Effector CD8-positive, alpha-beta T cell (primary cell): ENCODE measurements around the gene HSP90AB1.

Experiments used
- DNase-seq: peaks from one replicate; lab custom pipeline; 2025; lab: John Stamatoyannopoulos, UW

The HSP90AB1 gene

GRCh38 chr6:44286747-44287146, 39.8 kb downstream of the HSP90AB1 start:
- no peak for DNase-seq

GRCh38 chr6:44289726-44290260, 42.9 kb downstream of the HSP90AB1 start:
- no peak for DNase-seq

- no peak for DNase-seq
Observed at GRCh38 chr6:44291841-44292240, 44.9 kb downstream of the HSP90AB1 start.

GRCh38 chr6:44292661-44293365, 45.9 kb downstream of the HSP90AB1 start:
- DNase-seq: no peak

DNA sequence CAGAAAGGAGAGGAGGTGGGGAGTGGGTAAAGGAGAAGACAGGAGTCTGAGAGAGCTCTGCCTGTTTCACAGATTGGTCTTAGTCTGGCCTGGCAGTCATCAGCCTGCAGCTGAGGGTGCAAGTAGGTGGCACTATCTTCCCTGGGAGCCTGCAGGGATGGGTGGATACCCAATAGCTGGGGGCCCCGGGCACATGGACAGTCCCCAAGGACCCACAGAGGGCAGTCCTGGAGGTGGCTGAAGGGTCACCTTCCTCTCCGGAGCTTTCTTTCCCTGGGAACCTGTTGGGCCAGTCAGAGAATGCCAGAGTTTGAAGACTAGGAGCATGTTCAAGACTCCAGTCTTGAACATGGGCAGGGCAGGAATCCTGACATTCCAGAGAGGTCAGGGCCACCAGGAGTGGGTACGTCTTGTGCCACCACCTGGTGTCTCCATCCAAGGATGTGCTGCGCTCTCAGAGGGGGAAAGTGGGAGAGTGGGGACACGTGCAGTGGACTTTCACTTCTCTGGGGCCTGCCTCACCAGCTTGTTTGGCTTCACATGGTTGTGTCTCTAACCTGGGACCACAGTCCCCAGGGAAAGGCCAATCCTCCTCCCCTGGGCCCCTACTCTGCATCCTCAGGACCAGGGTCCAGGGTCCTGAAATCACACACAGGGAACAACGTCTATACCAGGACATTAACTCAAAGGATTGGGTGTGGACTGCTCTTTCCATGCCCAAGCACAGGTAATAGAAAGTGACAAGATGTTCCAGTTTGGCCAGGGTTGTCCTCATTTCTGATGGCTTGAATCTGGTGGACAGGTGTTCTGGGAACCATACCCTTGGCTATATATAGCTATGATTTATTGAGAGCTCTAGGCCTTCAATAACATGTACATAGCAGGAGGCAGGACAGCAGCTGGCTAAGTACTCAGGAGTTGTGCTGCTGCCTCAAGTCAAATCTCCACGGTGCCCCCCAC, 48.2 kb downstream of the HSP90AB1 start:
- DNase-seq: no peak

DNA sequence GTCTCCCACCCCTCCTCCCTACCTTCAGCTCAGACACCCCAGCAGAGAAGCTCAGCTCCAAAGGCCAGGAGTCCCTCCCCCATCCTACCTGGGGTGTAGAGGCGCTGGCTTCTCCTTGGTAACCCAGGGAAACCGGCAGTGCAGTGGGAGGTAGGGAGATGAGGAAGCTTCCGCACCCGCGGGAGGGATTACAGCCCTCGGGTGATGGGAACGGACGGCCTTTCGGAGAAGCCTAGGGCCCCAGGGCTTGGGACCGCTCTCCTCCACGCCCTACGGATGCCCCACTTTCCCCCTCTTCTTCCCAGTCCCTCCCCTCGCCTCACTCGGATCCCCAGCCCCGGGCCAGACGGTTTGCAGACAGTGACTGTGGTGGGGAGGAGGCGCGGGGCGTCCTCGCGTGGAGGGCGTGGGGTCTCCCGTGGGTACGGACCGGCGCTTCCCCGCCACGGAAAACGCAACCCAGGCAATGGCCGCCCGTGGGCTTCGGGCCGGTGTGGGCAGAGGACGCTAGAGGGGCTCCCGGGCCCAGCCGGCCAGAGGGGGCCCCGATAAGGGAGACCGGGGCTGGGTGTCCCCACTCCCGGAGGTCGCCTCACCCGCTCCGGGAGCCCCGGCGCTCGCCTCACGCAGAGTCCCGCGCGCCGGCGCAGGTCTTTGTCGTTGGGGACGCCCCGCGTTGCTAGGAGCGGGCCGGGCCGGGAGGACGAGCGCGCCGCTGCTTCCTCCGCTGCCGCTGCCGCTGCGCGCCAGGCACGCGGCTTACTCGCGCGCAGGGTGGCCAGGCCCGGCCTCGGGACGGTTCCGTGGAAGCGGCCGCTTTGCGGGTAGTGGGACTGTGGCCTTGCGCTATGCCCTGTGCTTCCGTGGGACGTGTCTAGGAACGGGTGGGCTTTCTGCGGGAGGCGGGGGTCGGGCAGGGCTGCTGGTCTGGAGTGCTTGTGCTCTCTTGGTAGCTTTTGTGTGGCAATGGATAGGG, 50.5 kb downstream of the HSP90AB1 start:
- DNase-seq: peak; percentile 14

DNA sequence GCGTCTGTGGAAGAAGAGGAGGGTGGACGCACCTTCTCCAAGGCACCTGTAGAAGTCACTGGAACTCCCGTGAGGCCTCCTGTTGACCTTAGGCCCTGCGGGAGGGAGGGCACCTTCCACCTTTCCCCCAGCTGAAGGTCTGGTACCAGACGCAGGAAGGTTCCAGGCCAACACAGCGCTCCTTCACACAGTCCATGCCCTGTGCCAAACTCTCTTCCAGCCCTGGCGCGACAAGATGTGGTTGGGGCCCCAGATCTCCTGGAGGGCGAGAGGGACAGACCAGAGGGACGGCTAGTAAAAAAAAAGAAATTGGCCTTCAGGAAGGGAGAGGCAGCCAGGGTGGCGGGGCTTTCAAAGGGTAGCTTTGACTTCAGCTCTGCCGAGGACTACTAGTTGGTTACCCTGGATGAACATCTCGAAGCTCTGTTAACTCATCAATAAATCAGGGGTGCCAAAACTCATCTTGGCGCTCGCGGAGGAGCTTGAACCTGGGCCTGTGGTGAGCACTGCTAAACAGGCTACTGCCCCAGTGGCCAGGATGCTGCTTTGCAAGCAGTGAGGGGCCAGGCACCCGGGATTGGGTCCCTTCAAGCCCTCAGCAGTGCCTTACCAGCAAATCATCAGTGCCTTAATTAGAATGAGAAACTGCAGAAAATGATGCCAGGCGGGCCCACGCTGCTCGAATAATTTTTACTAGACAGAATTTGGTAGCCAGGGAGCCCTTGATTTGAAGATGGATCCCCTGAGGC, 51.3 kb downstream of the HSP90AB1 start:
- no peak for DNase-seq

GRCh38 chr6:44298864-44299263, 52.0 kb downstream of the HSP90AB1 start:
- DNase-seq: no peak

DNA sequence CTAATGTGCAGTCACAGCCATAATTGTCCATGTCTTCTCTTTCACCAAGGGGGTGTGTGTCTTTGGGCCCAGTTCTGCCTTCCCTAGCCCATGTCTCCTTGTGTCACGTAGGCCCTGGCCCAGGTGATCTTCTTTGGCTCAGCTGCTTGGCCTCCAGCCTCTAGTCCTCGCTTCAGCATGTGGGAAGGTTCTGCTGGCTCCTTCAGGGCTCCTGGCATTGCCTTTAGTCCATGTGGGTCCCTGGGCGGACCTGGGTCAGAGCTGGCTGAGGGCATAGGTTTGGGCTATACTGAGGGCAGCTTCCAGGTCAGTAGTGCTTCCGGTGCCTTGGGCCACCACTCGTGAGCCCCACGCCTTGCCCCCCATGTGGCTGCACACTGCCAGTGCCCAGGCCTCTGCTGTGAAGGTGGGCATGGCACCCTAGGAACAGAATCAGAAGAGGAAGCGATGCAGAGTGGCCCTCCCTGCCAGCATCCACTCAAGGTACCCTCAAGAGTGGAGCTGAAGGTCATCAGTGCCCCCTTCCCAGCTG, 53.5 kb downstream of the HSP90AB1 start:
- no peak for DNase-seq

DNA sequence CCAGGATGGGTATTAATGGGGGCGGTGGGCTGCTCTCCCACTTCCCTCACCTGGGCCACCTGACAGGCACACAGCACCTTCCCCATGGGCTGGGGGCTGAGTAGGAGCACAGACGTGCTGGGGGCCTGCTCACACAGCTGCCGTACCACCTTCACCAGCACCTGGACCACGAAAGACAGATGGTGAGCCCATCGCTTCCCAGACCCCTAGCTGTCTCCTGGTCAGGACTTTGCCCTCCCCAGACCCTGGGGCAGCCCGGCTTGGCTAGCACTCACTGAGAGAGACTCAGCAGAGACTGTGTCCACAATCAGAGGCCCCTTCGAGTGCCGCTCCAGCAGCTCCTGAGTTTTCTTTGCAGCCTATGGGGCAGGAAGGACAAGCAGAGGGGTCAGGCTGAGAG, 54.2 kb downstream of the HSP90AB1 start:
- DNase-seq: no peak

- no peak for DNase-seq
Observed at GRCh38 chr6:44301782-44302564, 55.1 kb downstream of the HSP90AB1 start.

DNA sequence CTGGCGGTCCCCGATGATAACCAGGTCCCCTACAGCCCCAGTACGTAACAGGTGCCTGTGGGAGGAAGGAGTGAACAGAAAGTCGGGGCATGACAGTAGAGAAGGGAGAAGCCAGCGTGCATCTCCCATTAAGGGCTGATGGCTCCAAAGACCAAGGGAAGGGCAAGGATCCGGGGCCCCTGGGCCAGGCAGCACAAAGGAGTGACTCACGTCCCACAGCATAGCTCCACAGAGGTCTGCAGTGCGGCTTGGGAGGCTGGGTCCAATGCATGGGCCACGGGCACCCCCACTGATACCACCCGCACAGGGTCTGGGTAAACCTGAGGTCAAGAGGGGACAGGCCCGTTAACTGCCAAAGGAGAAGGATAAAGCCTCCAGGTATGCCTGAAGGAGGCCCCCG, 56.0 kb downstream of the HSP90AB1 start:
- DNase-seq: no peak
